GM19397 (cell line): Measurements from ENCODE around the gene TM7SF2.
"Not testable (repeated sequence)": the region's sequence is repeated elsewhere in the genome, so short reads cannot be mapped to it uniquely, and the experiment has no call there.

Source experiments
- ATAC-seq: cut with Tn5 transposase; IDR thresholded peaks from one replicate; pipeline ENCODE4 v1.9.1; 2021; ENCODE audit warnings: mild to moderate bottlenecking, moderate library complexity; ENCODE audit not compliant: unreplicated experiment

The TM7SF2 gene

DNA sequence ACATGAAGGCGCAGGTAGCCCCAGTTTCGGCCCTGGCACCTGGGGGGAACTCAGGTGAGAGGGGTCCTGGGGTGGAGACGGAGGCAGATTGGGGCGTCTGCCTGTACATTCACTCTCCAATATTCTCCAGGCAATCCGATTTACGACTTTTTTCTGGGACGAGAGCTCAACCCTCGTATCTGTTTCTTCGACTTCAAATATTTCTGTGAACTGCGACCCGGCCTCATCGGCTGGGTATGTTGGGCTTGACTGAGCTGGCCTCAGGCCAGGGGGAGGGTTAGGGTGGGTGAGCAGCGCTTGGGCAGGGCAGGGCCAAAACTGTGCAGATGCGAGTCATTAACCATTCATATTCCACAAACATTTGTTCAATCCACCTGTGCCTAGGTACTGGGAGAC lies 1.7 kb downstream of the TM7SF2 start:
- no peak for ATAC-seq

DNA sequence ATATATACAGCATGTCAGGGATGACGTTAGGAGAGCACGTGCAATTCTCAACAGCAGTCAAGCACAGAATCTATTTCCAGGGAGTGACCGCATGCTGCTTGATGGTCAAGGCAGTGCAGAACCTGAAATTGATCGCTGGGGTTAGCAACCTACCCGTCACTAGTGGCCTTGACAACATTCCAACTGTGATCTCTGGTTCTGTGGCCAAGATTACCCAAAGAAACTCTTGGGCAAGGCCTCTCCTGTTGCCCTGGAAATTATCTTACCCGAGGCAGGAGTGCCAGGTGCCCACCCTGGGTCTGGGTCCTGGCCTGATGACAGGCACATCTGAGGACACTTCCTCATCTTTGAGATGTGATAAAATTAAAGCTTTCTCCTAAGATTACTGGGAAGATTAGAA lies 2.2 kb downstream of the TM7SF2 start:
- ATAC-seq, result no peak

GRCh38 chr11:65114538-65115171 lies 3.0 kb downstream of the TM7SF2 start:
- no peak for ATAC-seq

GRCh38 chr11:65115361-65116082 lies 3.9 kb downstream of the TM7SF2 start:
- no peak for ATAC-seq

DNA sequence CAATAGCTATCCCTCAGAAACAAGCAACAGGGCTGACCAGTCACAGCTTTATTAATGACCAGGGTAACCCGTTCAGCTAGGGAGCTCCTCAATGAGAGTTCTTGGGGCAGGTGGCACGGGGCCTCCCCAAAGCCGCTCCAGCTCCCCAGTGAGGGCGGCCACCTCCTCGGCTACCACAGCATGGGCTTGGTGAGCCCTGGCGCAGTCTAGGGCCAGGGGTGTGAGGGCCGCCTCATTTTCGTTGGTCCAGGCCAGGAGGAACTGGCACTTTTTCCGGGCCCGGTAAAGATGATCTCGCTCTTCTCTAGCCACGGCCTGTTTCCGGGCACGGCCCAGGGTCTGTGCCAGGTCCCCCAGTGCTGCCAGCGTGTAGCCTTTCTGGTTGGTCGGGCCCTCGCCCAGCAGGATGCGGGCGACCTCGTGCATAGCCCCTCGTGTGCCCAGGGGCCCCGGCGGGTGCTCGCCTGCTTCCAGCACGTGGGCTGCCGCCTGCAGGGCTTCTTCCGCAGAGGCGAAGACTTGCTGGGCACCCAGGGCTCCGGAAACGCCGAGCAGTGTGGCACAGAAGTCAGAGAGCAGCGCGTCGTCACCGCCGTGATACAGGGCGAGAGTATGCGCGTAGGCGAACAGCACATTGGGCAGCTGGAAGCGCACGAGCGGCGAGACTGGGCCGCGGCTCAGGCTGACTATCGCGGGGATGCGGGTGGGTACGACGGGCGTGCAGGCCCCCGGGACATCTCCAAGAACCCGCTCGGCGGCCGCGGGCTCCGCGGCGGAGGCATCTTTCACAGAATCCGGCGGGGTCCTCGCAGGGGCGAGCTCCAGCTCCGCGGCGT lies 4.9 kb downstream of the TM7SF2 start:
- no peak for ATAC-seq

DNA sequence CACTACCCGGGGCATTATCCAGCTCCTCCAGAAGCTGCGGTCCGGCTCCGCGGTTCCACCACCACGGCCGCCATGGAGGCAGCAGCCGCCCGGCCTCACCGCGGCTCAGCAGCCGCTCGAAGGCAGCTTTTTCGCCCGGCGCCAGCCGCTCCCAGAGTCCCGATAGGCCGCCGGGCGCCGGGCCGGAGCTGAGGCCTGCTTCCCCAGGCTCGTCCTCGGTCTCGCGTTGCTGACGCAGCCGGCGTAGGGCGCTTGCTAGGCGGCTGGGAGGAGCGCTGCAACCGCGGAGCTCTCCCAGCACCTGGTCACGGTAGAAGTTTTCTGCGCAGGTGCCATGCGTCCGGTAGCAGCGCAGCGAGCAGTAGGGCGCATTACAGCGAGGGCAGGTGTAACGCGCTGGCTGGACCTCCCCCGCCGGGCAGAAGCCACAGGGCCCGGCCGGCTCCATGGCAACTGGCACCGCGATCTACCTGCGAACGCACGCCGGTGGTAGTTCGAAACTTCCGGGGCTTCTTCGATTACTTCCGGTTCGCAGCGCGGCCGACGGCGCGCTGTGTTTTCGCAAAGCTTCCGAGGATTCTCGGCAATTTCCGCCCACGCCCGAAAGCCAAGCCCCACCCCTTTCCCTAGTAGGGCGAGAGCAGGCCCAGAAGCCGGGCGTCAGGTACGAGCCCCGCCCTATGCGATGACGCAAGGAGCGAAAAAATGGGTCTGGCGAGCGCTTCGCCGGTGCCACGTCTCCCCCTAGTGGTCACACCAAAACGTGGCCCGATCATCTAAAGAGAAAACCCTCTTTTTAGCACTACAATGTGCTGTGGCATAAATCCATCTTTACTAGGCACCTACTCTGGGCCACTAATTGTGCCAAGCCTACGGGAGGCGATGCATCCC lies 5.8 kb downstream of the TM7SF2 start, which contains the start of gene ZNHIT2:
ZNHIT2 (minus strand) TSS at position 496 of the 891 bp plus-strand sequence; CDS start at position 448, 48 bp downstream.
- peak; percentile 61 for ATAC-seq

DNA sequence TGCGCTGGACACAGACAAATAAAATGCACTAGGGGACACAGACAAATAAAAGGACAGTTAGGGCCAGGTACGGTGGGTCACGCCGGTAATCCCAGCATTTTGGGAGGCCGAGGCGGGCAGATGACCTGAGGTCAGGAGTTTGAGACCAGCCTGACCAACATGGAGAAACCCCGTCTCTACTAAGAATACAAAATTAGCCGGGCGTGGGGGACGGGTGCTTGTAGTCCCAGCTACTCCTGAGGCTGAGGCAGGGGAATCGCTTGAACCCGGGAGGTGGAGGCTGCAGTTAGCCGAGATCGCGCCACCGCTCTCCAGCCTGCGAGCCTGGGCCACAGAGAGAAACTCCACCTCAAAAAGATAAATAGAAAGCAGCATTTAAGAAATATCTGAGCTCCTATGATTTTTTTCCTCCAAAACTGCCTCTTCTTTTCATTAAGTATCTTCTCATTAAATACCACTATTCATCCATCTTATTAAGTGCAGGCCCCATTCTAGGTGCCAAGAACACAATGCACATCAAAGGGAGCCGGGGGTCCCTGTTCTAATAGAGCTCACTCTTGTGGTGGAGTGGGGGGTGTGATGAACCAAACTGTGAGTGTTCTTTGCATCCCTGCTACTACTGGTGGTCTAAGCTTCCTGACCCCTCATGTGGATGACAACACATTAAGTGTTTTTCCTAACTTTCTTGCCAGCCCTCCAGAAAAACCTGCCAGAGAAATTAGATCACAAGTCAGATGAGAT lies 6.6 kb downstream of the TM7SF2 start:
- no peak for ATAC-seq

DNA sequence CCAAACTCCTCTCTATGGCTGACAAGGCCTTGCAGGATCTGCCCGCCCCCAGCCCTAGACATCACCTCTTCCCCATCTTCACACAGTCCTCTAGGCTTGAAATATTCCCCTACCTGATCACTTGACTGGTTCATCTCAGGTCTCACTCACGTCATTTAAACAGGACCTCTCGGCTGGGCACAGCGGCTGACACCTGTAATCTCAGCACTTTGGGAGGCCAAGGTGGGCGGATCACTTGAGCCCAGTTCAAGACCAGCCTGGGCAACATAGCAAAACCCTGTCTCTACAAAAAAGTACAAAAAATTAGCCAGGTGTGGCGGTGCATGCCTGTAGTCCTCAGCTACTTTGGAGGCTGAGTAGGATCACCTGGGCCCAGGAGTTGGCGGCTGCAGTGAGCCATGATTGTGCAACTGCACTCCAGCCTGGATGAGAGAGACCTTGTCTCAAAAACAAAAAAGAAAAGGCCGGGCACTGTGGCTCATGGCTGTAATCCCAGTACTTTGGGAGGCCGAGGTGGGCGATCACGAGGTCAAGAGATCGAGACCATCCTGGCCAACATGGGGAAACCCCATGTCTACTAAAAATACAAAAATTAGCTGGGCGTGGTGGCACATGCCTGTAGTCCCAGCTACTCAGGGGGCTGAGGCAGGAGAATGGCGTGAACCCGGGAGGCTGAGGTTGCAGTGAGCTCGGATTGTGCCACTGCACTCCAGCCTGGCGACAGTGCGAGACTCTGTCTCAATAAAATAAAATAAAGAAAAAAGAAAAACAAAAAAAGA lies 7.4 kb downstream of the TM7SF2 start:
- not testable (repeated sequence) for ATAC-seq

- ATAC-seq, result no peak
These were observed 8.0 kb downstream of the TM7SF2 start for GRCh38 chr11:65119670-65119995.

- no peak for ATAC-seq
These were observed 9.2 kb downstream of the TM7SF2 start for GRCh38 chr11:65120831-65121230.

DNA sequence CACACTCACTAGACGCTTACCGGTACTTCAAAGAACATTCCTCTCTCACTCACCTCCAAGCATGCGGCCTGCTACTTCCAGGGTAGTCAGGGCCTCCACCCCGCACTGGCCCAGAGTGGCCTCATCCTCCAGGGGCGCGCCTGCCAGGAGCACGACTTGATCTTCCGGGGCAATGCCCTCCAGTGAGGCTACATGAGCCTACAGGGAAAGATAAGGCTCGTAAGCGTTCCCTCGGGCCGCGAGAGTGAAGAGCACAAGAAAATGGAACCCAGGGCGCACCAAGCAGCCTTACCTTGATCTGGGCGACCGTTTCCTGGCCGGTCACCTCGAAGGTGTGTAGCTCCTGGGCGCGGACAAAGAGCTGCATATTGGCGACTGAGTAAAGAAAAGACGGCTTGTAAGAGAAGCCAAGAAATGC lies 9.8 kb downstream of the TM7SF2 start:
- no peak for ATAC-seq

DNA sequence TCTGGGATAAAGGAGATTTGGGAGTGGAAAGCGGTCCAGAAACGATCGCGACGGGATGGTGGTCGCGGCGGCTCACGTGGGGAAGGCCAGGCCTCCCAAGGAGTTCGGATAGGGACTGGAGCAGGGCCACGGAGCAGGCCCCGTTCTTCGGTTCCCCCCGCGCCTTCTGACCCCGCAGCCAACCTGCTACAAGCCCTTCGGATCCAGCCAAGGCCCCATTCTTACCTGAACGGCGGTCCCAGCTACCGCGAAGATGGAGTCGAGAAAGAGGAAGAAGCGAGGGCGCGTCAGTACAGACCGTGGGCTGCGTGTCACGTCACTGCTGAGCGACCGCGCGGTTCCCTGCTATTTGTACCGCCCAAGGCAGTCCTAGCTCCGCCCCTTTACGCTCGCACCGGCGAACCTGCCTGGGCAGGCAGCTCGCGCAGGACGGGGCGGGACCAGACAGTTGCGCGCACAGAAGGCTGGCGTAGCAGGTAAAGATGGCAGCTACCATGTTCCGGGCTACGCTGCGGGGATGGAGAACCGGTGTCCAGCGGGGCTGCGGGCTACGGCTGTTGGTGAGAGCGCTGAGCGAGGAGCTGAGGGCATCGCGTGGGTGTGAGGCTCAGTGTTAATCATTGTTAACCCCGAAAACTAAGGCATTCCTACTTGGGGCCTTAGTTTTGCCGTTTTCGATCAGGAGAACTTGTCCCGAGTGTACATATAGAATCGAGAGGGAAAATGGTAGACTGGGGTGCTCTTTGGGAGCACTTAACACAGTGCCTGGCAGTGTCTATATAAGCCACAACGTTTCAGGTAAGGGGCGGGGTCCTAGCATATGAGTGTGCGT lies 10.4 kb downstream of the TM7SF2 start, which contains the start of the genes FAU and MRPL49:
FAU (minus strand) TSS at position 270 of the 832 bp plus-strand sequence. CDS start 321 bp downstream, outside the sequence.
MRPL49 (plus strand) TSS at position 457 of the 832 bp plus-strand sequence; CDS start at position 483, 26 bp downstream.
- peak; percentile 63 for ATAC-seq

DNA sequence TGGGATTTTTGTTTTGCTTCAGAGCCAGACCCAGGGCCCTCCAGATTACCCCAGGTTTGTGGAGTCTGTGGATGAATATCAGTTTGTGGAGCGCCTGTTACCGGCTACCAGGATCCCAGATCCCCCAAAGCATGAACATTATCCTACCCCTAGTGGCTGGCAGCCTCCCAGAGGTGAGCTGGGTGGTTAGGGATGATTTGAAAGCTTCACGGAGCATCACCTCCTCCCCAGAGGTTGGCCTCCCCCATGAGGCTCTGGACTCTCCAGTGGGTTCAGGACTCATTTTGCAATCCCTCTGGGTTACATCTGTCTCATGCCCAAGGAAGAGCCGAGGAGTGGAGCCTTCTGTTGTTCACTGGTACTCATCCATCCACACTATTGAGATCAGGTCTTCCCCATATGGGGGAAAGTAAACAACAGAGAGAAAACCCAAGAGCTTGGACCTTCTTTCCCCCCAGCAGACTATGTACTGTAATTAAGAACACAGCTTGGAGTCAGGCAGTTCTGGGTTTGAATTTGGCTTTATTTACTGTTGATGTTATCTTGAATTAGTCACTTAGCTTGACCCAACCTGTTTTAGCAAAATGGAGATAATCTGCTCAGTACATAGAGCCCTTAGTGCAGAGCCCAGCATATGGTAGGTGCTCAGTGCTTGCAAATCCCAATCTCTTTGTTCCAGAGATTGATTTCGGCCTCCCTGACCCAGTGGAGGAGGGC lies 13.0 kb downstream of the TM7SF2 start:
- ATAC-seq, result no peak

- ATAC-seq, result no peak
These were observed 13.8 kb downstream of the TM7SF2 start for GRCh38 chr11:65125197-65126056.

GRCh38 chr11:65126624-65127274 lies 15.1 kb downstream of the TM7SF2 start:
- no peak for ATAC-seq
